ENCODE measurements around the gene ZSCAN23. TPM values are rescaled to one million over a fixed set of nuclear protein-coding genes. Genes with fewer than 3 reads are reported as not detected.

The ZSCAN23 gene
- polyA plus RNA-seq, 4 donors, result 0.91 to 3.5 TPM; not detected in 2

DNA sequence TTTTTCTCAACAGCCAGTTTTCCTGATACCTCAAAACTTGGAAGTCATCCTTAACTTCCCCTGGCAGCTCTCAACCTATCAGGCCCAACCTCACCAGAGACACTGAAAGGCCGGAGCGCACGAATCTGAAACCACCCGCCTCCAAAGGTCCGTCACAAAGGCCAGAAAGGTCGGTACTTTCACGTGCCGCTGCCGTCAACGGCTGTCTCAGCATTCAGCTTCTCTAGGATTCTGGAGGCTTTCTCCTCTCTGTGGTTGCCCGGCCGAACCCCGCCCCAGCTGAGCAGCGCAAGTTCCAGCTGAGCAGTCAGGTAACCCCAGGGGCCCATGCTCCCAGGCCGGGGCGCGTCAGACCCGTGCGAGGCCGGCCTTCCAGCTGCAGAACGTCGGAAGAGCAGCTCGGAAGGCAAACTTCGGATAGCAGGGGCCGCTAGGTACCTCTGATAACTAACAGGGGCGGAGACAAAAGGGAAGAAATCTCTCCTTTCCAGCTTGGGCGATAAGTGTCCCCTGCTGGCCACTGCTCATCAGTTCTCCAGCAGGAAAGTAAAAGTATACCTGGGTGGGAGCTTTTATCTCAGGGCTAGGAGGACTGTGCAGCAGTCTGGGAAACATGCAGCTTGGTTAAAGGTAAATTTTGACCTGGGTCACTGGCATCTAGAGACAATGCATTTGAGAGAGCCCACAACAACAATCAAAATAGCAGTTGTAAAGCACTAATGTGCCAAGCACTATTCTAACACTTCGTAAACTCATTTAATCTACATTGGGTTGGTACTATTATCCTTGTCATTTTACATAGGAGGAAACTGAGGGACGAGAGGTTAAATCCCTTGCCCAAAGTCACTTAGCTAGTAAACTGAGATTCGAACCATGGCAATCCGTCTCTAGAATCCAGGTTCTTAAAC lies 59.8 kb downstream of the ZSCAN23 start:
- Histone ChIP-seq H3K4me3 (ENCODE audit: low read depth in 1 of 3, low read length in 3 of 3) (peak overlapping the region; percentile 15 to 51 (median 47)), H3K9me3 (ENCODE audit: control insufficient read depth in 2 of 2, insufficient read depth in 1 of 2, low read depth in 1 of 2, low read length in 1 of 2) (peaks cover 0 to 2% of the 10 kb centered on the region in 2 donors), H3K27ac (ENCODE audit: low read depth in 1 of 3, low read length in 2 of 3) (peak overlapping the region; percentile 76 to 82 (median 77)), H3K27me3 (ENCODE audit: control insufficient read depth in 3 of 3, insufficient read depth in 3 of 3, low read length in 3 of 3) (no peaks in the 10 kb centered on the region), H3K36me3 (ENCODE audit: control insufficient read depth in 3 of 3, insufficient read depth in 2 of 3, low read depth in 1 of 3, low read length in 3 of 3) (peaks cover 2 to 9% (median 8%) of the 10 kb centered on the region in 3 donors), H3K4me1 (ENCODE audit: control insufficient read depth in 3 of 3, insufficient read depth in 2 of 3, low read depth in 1 of 3, low read length in 2 of 3) (peaks cover 0 to 10% (median 2%) of the 10 kb centered on the region in 3 donors)
- FAIRE-seq (no peak), DNase-seq (peak; percentile 94 to 96)
- WGBS, 3 donors, result 16 to 32% (median 18%) methylated on average over 31 of the region's 31 CpGs

Other genes with a start within 250 kb of the ZSCAN23 start
- 10 to 100 TPM in 1 of 4 donors, 1 to 10 TPM in 3; 5.5 to 15.5 (median 6.8) TPM for gene ZSCAN9, start 218.2 kb downstream of the ZSCAN23 start, polyA plus RNA-seq
- 1 to 10 TPM; 2.7 to 7.9 (median 3.8) TPM for gene ZKSCAN4, start 191.2 kb downstream of the ZSCAN23 start, polyA plus RNA-seq
- 1 to 10 TPM in 1 of 4 donors, under 1 TPM in 3; 0.45 to 1.1 (median 0.86) TPM for gene NKAPL, start 184.2 kb downstream of the ZSCAN23 start, polyA plus RNA-seq
- gene ZSCAN26, start 176.3 kb downstream of the ZSCAN23 start, polyA plus RNA-seq, result 10 to 100 TPM in 1 of 4 donors, 1 to 10 TPM in 3; 4.7 to 21.1 (median 6.7) TPM
- gene PGBD1, start 161.9 kb downstream of the ZSCAN23 start, polyA plus RNA-seq, result 1 to 10 TPM in 3 of 4 donors, under 1 TPM in 1; 0.81 to 3.2 (median 1.2) TPM
- gene ZSCAN31, start 107.3 kb downstream of the ZSCAN23 start, polyA plus RNA-seq, result 1 to 10 TPM; 1.3 to 5.1 (median 4.0) TPM
- gene ZKSCAN3, start 93.5 kb downstream of the ZSCAN23 start, polyA plus RNA-seq, result 1 to 10 TPM; 1.1 to 5.3 (median 1.9) TPM
- gene ZSCAN12, start 43.7 kb downstream of the ZSCAN23 start, polyA plus RNA-seq, result 1 to 10 TPM; 1.6 to 8.4 (median 2.0) TPM
- not detected for gene GPX6, start 72.3 kb upstream of the ZSCAN23 start, polyA plus RNA-seq
- gene GPX5, start 82.4 kb upstream of the ZSCAN23 start, polyA plus RNA-seq, result not detected